Activated CD4-positive, alpha-beta memory T cell treated with anti-CD3 and anti-CD28 coated beads for 36 hours (primary cell): ENCODE results near the gene CDK4. TPM values are rescaled to one million over a fixed set of nuclear protein-coding genes. Genes with fewer than 3 reads are reported as not detected.

Experiments used
- CTCF ChIA-PET: fragments of 350-600 bp; sonication (Branson Sonifier 250); formaldehyde crosslinking; loops from one replicate; lab custom pipeline; 2021; ENCODE audit warnings: antibody characterized with exemption, inconsistent platforms; lab: Charles Lee
- POLR2A ChIA-PET: fragments of 350-600 bp; sonication (Branson Sonifier 250); formaldehyde crosslinking; loops from one replicate; lab custom pipeline; 2021; ENCODE audit warnings: antibody characterized with exemption; lab: Charles Lee
- DNase-seq: peaks from one replicate; pipeline ENCODE4 v3.0.0-alpha.2; 2020
- H3K27ac Mint-ChIP-seq: one replicate; pipeline ENCODE4 v1.8.0; 2021; ENCODE audit warnings: mixed read lengths
- H3K27me3 Mint-ChIP-seq: one replicate; pipeline ENCODE4 v1.8.0; 2021; ENCODE audit warnings: mixed read lengths
- H3K36me3 Mint-ChIP-seq: one replicate; pipeline ENCODE4 v1.8.0; 2021; ENCODE audit warnings: mixed read lengths
- H3K4me1 Mint-ChIP-seq: one replicate; pipeline ENCODE4 v1.8.0; 2021; ENCODE audit warnings: low read depth, mixed read lengths
- H3K4me3 Mint-ChIP-seq: one replicate; pipeline ENCODE4 v1.8.0; 2021; ENCODE audit warnings: mild to moderate bottlenecking, mixed read lengths
- H3K9me3 Mint-ChIP-seq: one replicate; pipeline ENCODE4 v1.8.0; 2021; ENCODE audit warnings: mixed read lengths
- intact Hi-C: fragments of 100-400 bp; cut with micrococcal nuclease; formaldehyde crosslinking; loops from one replicate; pipeline ENCODE4 v1.15.1; 2023
- total RNA-seq, 2 experiments: library from RNA; stranded (reverse); gene quantifications; one replicate each; pipeline ENCODE4 v1.2.3, GENCODE V29; 2021

The CDK4 gene
- total RNA-seq, 2 experiments from 2014 or later = 181 to 195 TPM

GRCh38 chr12:57755454-57756372, 3.6 kb upstream of the CDK4 start:
- DNase-seq = peak; percentile 44
- intact Hi-C loops = loop anchor here (1.0 to 10.0 kb wide), 3 partner anchors 10 to 681 kb away; partner anchors contain the start of gene NEMP1
- ChIA-PET POLR2A (interaction anchor here (1.2 to 1.9 kb wide), 5 partner anchors 9 to 28 kb away, joined by 3 to 6 read pairs (median 4); partner anchors contain the start of genes EEF1AKMT3 and METTL1), CTCF (interaction anchor here (0.6 to 2.6 kb wide), 17 partner anchors 9 to 149 kb away, joined by 3 to 52 read pairs (median 11); partner anchors contain the start of genes AVIL, CYP27B1, EEF1AKMT3 and METTL1)
- no peaks in the 10 kb centered on the region for H3K9me3 Mint-ChIP-seq
- peak overlapping the region; percentile 79 for H3K4me3 Mint-ChIP-seq
- H3K27me3 Mint-ChIP-seq = no peaks in the 10 kb centered on the region
- H3K4me1 Mint-ChIP-seq = peaks cover 56% of the 10 kb centered on the region
- H3K36me3 Mint-ChIP-seq = peaks cover 34% of the 10 kb centered on the region
- H3K27ac Mint-ChIP-seq = peak overlapping the region; percentile 50

GRCh38 chr12:57755194-57755453, 3.0 kb upstream of the CDK4 start:
- POLR2A ChIA-PET = interaction anchor here (1.6 to 1.8 kb wide), 2 partner anchors 10 to 17 kb away, joined by 3 to 6 read pairs; partner anchors contain the start of genes EEF1AKMT3 and METTL1
- DNase-seq = no peak
- Mint-ChIP-seq H3K27ac (no peak overlapping the region), H3K36me3 (peaks cover 38% of the 10 kb centered on the region), H3K4me1 (peaks cover 62% of the 10 kb centered on the region), H3K4me3 (peak overlapping the region; percentile 17), H3K27me3 (no peaks in the 10 kb centered on the region), H3K9me3 (no peaks in the 10 kb centered on the region)
- CTCF ChIA-PET = interaction anchor here (0.6 to 2.6 kb wide), 3 partner anchors 10 to 31 kb away, joined by 3 to 17 read pairs (median 8); partner anchors contain the start of genes EEF1AKMT3, METTL1 and TSPAN31
- intact Hi-C loops = loop anchor here (10.0 kb wide), 1 partner anchor 680 kb away; the partner anchor contains the start of gene NEMP1

DNA sequence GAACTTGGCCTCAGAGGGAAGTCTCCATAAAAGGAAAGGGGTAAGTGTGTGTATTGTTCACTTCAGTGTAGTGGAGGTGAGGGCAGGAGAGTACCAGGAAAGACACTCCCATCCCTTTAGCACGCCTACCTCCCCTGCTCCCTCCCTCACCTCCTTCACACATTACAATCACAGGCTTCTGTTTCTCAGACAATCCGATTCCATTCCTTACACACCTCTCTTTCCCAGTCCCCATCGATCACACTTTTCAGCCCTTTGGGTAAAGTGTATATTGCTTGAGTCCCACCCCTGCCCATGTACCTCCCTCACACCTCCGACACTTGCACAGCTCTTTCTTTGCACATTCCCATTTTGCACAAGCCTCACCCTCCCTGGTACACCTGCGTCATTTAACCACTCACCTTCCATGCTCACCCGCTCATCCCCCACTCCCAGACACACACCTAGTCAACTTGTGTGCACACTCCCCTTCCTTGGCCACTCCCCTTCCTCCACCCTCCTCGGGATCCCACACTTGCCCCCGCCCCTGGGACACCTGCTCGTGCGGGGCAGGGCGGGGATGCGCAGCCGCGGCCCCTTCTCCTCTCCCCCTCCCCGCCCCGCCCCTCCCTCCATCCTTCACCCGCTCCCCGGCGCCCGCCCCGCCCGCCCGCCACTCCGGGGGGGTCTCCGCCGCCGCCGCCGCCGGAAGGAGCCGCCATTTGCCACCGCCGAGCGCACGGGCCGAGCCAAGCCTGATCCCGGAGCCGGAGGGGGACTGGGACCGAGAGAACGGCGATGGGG, 2.5 kb upstream of the CDK4 start, which contains the start of gene MARCHF9:
Gene MARCHF9, plus strand, starts transcription at position 693 of the 783 bp plus-strand sequence. CDS start 426 bp downstream, outside the sequence.
- H3K27me3 Mint-ChIP-seq = no peaks in the 10 kb centered on the region
- H3K4me1 Mint-ChIP-seq = peaks cover 60% of the 10 kb centered on the region
- intact Hi-C loops = loop anchor here (10.0 kb wide), 1 partner anchor 680 kb away; the partner anchor contains the start of gene NEMP1
- H3K27ac Mint-ChIP-seq = peak within 1 kb of the TSS; percentile 77
- H3K4me3 Mint-ChIP-seq = peak within 1 kb of the TSS; percentile 81
- H3K9me3 Mint-ChIP-seq = no peaks in the 10 kb centered on the region
- ChIA-PET POLR2A (interaction anchor here (0.6 to 1.8 kb wide), 3 partner anchors 10 to 17 kb away, joined by 3 to 6 read pairs (median 4); partner anchors contain the start of genes EEF1AKMT3 and METTL1), CTCF (interaction anchor here (0.6 to 2.6 kb wide), 2 partner anchors 10 to 31 kb away, joined by 3 to 17 read pairs; partner anchors contain the start of gene TSPAN31)
- DNase-seq = peak; percentile 92
- H3K36me3 Mint-ChIP-seq = peaks cover 36% of the 10 kb centered on the region

- Mint-ChIP-seq H3K27me3 (no peaks in the 10 kb centered on the region), H3K36me3 (peaks cover 37% of the 10 kb centered on the region), H3K4me1 (peaks cover 59% of the 10 kb centered on the region), H3K9me3 (no peaks in the 10 kb centered on the region), H3K4me3 (peak overlapping the region; percentile 81), H3K27ac (peak overlapping the region; percentile 77)
- ChIA-PET CTCF (no interaction called here), POLR2A (interaction anchor here (0.6 to 1.6 kb wide), 2 partner anchors 11 to 12 kb away, joined by 3 to 4 read pairs; no protein-coding TSS in a partner anchor)
- intact Hi-C loops = loop anchor here (2.0 to 10.0 kb wide), 2 partner anchors 679 to 1843 kb away; partner anchors contain the start of genes NEMP1 and SLC16A7
- no peak for DNase-seq
Measured at GRCh38 chr12:57753756-57754337, 1.7 kb upstream of the CDK4 start.

DNA sequence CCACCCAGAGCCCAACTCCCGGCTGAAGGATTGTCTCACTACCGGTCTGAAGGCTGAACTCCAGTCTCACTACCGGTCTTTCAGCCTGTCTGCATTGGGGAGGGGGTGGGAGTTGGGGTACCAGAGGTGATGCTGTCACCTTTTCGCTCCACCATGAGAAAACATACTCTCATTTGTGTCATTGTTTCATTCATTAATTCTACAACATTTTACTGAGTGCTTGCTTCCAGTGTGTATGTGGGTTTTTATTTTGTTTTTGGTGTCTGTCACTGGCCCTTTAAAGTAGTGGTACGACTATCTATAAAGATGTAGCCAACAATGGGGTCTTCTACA, 524 bp upstream of the CDK4 start:
- ChIA-PET POLR2A (interaction anchor here (1.1 to 1.6 kb wide), 2 partner anchors 10 to 20 kb away, joined by 3 to 10 read pairs; partner anchors contain the start of gene EEF1AKMT3), CTCF (interaction anchor here (1.0 kb wide), 1 partner anchor 11 kb away, joined by 7 read pairs; no protein-coding TSS in a partner anchor)
- Mint-ChIP-seq H3K4me1 (peaks cover 56% of the 10 kb centered on the region), H3K36me3 (peaks cover 40% of the 10 kb centered on the region), H3K27me3 (no peaks in the 10 kb centered on the region), H3K27ac (peak overlapping the region; percentile 91), H3K9me3 (no peaks in the 10 kb centered on the region), H3K4me3 (peak overlapping the region; percentile 95)
- no peak for DNase-seq
- intact Hi-C loops = loop anchor here (1.0 to 10.0 kb wide), 8 partner anchors 8 to 1844 kb away; partner anchors contain the start of genes CTDSP2, EEF1AKMT3, MBD6 and METTL1

DNA sequence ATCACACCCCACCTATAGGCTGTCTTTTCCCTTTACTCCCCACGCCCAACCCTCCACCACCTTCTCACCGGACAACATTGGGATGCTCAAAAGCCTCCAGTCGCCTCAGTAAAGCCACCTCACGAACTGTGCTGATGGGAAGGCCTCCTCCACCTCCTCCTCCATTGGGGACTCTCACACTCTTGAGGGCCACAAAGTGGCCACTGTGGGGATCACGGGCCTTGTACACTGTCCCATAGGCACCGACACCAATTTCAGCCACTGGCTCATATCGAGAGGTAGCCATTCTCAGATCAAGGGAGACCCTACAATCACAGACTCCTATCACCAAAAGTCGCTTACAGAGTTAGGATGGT, 700 bp downstream of the CDK4 start:
- CTCF ChIA-PET = no interaction called here
- Mint-ChIP-seq H3K27ac (peak overlapping the region; percentile 91), H3K27me3 (no peaks in the 10 kb centered on the region), H3K9me3 (no peaks in the 10 kb centered on the region), H3K4me3 (peak overlapping the region; percentile 95), H3K36me3 (peaks cover 42% of the 10 kb centered on the region), H3K4me1 (peaks cover 50% of the 10 kb centered on the region)
- intact Hi-C loops = loop anchor here (10.0 kb wide), 1 partner anchor 677 kb away; the partner anchor contains the start of gene NEMP1
- DNase-seq = no peak
- POLR2A ChIA-PET = interaction anchor here (0.6 to 1.6 kb wide), 3 partner anchors 9 to 147 kb away, joined by 3 to 10 read pairs (median 3); partner anchors contain the start of genes DTX3 and EEF1AKMT3

- H3K36me3 Mint-ChIP-seq = peaks cover 46% of the 10 kb centered on the region
- H3K27me3 Mint-ChIP-seq = no peaks in the 10 kb centered on the region
- peak overlapping the region; percentile 95 for H3K4me3 Mint-ChIP-seq
- H3K27ac Mint-ChIP-seq = peak overlapping the region; percentile 91
- DNase-seq = no peak
- ChIA-PET POLR2A (no interaction called here), CTCF (interaction anchor here (1.0 kb wide), 1 partner anchor 8 kb away, joined by 3 read pairs; no protein-coding TSS in a partner anchor)
- no peaks in the 10 kb centered on the region for H3K9me3 Mint-ChIP-seq
- intact Hi-C loops = loop anchor here (10.0 kb wide), 1 partner anchor 676 kb away; the partner anchor contains the start of gene NEMP1
- H3K4me1 Mint-ChIP-seq = peaks cover 51% of the 10 kb centered on the region
Measured at GRCh38 chr12:57750561-57751431, 1.3 kb downstream of the CDK4 start.

DNA sequence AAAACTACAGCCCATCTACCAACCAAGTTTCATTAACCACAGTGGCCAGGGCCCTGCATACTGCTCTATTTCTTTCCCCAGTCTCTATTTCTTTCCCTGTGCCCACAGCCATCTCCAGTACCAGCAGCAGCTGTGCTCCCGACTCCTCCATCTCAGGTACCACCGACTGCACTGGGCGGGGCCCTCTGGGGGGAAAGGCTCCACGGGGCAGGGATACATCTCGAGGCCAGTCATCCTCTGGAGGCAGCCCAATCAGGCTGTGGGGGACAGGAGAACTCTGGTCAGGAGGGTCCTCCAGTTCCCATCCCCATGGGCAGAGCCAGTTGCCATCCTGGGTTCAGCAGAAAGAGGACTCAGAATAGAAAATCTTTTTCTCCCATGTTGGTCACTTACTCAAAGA, 3.0 kb downstream of the CDK4 start:
- DNase-seq = no peak
- Mint-ChIP-seq H3K27ac (no peak overlapping the region), H3K27me3 (no peaks in the 10 kb centered on the region), H3K4me1 (peaks cover 61% of the 10 kb centered on the region), H3K36me3 (peaks cover 50% of the 10 kb centered on the region), H3K4me3 (no peak overlapping the region), H3K9me3 (no peaks in the 10 kb centered on the region)
- CTCF ChIA-PET = interaction anchor here (1.0 to 1.4 kb wide), 2 partner anchors 11 to 165 kb away, joined by 3 to 5 read pairs; no protein-coding TSS in a partner anchor
- POLR2A ChIA-PET = no interaction called here
- intact Hi-C loops = no loop called here

DNA sequence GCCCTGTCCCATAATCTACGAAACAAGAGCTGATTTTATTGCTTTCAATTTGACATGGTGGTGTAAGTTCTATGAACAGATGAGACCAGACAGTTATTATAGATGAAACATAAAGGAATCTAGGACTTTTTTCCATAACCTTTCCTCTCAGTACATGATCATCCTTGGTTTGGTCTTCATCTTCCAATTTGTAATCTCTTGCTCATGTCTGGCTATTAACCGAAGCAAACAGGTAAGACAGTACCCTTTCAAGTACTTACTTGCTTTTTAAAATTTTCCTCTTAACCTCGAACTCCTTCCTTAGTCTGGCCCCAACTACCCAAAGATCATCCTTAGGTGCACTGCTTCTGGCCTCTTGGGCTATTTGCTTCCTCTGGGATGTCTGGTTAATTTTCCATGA, 6.1 kb downstream of the CDK4 start:
- peaks cover 52% of the 10 kb centered on the region for H3K4me1 Mint-ChIP-seq
- H3K36me3 Mint-ChIP-seq = peaks cover 36% of the 10 kb centered on the region
- POLR2A ChIA-PET = no interaction called here

DNA sequence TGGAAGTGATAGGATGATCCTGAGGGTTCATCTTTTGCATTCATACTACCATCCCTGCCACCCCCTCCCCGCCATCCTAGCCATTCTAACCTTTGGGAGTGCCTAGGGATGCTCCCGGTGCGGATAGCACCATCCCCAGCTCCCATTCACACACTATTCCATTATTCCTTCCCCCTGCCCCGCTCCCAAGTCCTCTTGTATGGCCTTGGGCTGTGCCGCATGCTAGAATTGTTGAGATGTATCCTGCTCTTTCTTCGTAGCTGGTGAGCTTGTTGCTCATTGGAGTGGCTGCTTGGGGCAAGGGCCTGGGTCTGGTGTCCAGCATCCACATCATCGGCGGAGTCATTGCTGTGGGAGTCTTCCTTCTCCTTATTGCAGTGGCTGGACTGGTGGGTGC, 6.6 kb downstream of the CDK4 start:
- no peaks in the 10 kb centered on the region for H3K27me3 Mint-ChIP-seq
- H3K9me3 Mint-ChIP-seq = no peaks in the 10 kb centered on the region
- intact Hi-C loops = loop anchor here (2.0 kb wide), 2 partner anchors 225 to 267 kb away; partner anchors contain the start of genes ARHGAP9 and DDIT3
- peak overlapping the region; percentile 88 for H3K27ac Mint-ChIP-seq
- DNase-seq = no peak
- peak overlapping the region; percentile 93 for H3K4me3 Mint-ChIP-seq
- H3K4me1 Mint-ChIP-seq = peaks cover 52% of the 10 kb centered on the region
- POLR2A ChIA-PET = interaction anchor here (1.1 to 1.3 kb wide), 3 partner anchors 19 to 221 kb away, joined by 4 to 5 read pairs (median 4); partner anchors contain the start of genes EEF1AKMT3 and METTL1
- H3K36me3 Mint-ChIP-seq = peaks cover 30% of the 10 kb centered on the region
- CTCF ChIA-PET = interaction anchor here (1.4 to 3.2 kb wide), 2 partner anchors 11 to 14 kb away, joined by 7 to 14 read pairs; no protein-coding TSS in a partner anchor

More for the DNA sequence above, 6.1 kb downstream of the CDK4 start:
- Mint-ChIP-seq H3K27ac (peak overlapping the region; percentile 88), H3K9me3 (no peaks in the 10 kb centered on the region), H3K27me3 (no peaks in the 10 kb centered on the region), H3K4me3 (peak overlapping the region; percentile 93)
- CTCF ChIA-PET = interaction anchor here (3.2 kb wide), 1 partner anchor 10 kb away, joined by 14 read pairs; no protein-coding TSS in a partner anchor
- no peak for DNase-seq
- intact Hi-C loops = no loop called here
